GM18867 (cell line): ENCODE results near the gene INPP5A.

Source experiments
- ATAC-seq: cut with Tn5 transposase; IDR thresholded peaks from one replicate; pipeline ENCODE4 v1.9.1; 2021; ENCODE audit warnings: mild to moderate bottlenecking, moderate library complexity; ENCODE audit not compliant: unreplicated experiment

INPP5A gene

DNA sequence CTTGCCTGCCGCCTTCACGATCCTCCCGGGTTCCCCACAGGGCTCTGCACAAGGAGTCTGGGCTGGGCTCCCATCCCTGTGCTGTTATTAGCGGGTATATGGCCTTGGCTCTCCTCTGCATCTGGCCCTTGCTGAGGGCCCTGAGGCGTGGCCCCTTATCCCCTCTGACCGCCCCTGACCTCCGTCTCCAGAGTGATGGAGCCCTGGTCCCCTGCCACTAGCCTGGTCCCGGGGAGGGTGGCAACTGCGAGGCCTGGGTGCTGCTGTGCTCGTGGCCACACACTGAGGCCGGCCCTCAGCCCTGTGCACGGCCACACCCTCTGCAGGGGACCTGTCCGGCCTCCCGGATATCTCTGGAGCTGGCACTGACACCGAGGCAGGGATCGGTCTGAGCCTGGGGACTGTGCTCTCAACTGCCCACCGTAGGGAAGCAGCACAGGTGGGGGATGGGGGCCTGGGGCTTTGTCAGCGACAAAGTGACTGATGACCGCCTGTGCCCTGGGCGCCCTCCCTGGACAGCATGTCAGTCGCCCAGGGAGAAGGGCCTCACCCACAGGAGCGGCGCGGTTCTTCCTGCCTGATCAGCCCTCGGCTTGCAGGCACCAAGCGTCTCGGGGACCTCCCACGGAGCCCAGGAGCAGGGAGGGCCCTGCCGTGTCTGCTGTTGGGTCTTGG, 176.0 kb downstream of the INPP5A start:
- ATAC-seq, result no peak

DNA sequence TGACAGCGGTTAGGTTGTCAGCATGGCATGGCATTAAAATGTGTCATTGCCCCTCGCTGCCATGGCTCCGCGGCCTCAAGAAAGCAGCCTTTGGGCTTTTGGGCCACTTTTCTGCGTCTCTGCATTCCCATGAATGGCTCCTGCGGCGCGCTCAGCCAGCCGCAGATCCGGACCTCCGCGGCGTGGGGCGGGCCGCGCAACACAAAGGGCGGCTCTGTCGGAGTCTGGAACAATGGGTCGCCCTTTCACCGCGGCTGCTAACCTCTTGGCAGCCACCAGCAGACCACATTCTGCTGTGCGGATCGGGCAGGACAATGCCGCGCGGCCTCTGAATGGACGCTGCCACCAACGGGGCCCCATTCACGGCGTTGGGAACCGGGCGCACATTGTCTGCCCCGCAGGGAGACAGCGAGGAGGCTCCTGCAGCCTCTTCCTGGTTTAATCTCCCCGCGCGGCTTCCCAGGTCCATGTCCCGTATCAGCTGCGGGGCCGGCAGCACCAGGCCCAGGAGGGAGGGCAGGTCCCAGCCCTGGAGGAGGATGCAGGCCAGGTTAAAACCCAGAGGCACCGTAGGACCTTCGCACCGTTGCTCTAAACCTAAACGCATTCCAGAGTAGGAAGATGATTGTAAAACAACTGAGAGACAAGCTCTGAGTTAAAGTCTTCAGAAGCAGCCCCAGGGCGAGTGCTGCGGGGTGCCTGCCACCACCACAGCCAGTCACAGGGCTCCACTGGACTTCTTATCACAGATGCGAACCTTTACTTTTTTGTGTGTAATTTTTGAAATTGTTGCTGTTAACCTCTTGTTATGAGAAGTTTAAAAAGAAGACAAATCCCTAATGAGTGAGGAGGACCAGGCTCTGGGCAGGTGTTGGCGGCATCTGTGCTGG, 176.8 kb downstream of the INPP5A start:
- no peak for ATAC-seq

DNA sequence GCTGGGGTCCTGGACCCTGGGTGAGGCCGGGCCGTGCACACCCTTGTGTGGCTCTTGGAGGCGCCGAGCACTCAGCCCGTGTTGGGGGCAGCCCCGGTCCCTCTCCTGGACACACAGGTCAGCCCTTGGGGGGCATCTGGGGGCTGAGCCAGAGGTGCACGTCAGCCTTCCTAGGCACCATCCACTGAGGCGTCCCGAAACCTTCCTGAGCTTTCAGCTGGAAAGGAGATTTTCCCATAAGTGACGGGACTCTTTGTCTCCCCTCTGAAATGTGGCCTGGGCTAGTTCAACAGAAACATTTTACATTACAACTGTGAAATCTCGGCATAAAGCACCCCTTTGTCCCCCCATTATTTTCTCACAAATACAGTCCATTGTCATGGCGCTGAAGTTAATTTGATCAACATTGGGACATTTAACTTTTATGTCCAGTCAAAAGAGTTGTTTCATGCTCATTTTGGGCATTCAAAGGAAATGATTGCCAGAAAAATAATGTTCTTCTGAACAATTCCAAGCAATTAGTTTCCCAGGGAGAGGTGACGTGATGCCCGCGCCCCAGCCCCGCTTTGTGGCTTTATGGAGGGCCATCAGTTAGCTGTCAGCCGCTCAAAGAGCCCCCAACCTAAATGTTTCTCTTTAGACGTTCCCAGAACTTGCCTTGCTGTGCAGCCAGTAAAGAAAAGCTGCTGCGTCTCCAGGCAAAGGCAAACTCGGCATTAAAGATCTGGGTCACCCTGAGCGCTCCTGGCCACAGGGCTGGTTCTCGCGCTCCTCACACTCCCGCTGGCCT, 177.6 kb downstream of the INPP5A start:
- ATAC-seq, result no peak

GRCh38 chr10:132715776-132716680, 178.4 kb downstream of the INPP5A start:
- no peak for ATAC-seq

DNA sequence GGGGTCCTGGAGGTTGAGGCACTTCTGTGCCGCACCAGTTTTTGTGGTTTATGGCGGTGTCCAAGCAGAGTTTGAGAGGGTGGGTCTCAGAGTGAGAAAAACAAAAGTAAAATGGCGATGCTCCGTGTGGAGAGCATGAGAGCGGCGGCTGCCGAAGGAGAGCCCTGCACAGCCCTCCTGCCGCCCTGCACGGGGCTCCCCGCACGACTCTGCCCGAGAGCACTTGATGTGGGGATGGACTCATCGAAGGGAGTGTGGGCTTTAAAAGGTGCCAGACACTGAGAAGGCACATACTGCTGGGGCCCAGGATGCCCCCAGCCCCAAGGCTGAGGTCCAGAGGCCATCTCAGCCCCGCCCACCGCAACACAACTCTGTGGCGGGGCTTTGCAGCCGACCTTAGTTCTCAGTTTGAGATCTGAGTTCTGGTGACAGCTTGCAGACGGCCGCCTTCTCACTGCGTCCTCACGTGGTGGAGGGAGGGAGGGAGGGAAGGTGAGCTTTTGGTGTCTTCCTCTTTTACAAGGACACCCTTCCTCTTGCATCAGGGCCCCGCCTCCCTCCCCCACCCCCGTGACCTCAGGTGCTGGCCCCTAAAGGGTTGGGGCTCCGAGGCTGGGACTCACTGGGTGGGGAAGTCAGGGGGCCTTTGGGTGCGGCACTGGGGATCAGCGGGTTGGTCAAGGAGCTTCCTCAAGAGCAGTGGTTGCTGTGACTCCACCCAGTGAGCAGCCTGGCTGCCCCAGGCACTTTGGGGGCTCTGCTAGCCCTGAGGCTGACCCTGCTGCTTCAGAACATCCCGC, 179.3 kb downstream of the INPP5A start:
- ATAC-seq, result no peak

- no peak for ATAC-seq
Measured at GRCh38 chr10:132721725-132722124, 184.1 kb downstream of the INPP5A start.

- no peak for ATAC-seq
Measured at GRCh38 chr10:132722394-132723329, 185.1 kb downstream of the INPP5A start.

GRCh38 chr10:132723330-132723970, 185.9 kb downstream of the INPP5A start:
- no peak for ATAC-seq

GRCh38 chr10:132724446-132724845, 186.9 kb downstream of the INPP5A start:
- ATAC-seq, result no peak

DNA sequence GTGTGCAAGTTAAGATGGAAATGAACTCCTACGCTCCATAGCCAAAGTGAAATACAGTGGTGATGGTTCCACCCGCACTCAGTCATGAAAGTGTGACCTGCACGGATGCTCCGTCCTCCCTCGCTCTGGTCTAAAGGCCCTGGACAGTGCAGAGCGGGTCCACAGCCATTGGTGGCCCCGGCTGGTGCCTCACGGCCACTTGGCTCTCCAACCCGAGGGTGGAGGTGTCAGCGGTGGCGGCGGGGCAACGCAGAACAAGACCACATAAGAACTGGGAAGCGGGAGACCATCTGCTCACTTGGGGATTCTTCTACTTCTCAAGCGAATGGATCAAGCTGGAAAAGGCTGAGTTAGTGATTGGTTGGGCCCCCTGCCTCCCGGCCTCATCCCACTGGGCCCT, 187.6 kb downstream of the INPP5A start:
- ATAC-seq, result no peak

- no peak for ATAC-seq
Measured at GRCh38 chr10:132726194-132726593, 188.6 kb downstream of the INPP5A start.

DNA sequence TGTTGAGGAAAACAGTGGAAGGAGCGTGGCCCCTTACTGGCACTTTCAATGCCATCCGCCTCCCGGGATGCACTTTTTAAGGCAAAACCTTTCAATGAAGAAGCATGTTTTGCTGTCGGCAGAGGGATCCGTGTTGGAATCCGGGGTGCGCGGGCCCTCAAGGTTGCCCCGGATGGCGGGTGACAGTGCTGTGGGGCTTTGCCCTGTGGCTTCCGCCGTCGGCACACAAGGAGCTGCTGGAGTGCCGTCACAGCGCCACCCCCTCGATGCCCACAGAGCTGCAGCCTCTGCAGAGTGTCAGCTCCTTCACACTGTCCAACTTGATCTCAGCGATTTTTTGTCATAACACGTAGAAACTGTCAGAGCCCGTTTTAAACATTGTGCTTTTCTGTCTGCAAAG, 189.4 kb downstream of the INPP5A start:
- ATAC-seq, result no peak

- ATAC-seq, result no peak
Measured at GRCh38 chr10:132727411-132727810, 189.8 kb downstream of the INPP5A start.

GRCh38 chr10:132728321-132728720, 190.7 kb downstream of the INPP5A start:
- no peak for ATAC-seq

- no peak for ATAC-seq
Measured at GRCh38 chr10:132728741-132729140, 191.2 kb downstream of the INPP5A start.

DNA sequence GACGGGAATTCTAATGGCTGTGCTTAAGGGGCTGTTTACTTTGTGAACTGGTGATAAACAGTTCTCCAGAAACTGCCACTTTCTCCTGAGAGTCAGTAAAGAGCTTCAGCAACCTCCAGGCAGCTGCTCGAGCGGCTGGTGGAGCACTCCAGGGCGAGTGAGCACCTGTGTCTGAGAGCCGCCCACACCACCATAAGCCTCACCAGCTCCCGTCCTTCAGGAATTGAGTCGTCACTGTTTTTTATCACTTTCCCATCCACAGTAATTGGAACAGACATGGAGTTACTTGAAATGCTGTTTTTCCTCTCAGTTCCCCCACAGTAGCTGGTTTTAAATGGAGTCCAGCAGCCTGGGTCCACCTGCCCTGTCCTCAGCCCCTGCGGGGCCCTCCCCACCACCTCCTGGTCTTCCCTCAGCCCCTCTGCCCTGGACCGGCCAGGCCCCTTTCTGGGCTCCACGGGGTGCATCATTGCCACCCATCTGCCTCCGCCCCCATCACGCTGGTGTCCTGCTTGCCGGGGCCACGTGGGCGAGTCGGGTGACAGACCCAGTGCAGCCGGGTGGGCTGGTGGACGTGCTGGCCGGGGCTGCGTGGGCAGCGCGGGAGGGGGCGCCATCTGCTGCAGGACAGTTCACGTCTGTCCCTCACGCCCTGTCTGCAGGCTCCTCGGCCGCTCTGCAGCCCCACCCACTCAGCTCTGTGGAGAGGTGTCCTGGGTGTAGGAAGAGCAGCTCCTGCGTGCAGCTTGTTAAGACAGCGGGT, 192.4 kb downstream of the INPP5A start:
- no peak for ATAC-seq

GRCh38 chr10:132730573-132730953, 193.0 kb downstream of the INPP5A start:
- no peak for ATAC-seq
